Neural progenitor cell (in vitro differentiated cells): ENCODE results near the gene MYPN. TPM values are rescaled to one million over a fixed set of nuclear protein-coding genes. Genes with fewer than 3 reads are reported as not detected.

Source experiments
- DNase-seq: peaks from one replicate; pipeline ENCODE4 v3.0.0-alpha.2; 2016; ENCODE audit warnings: low spot score
- H2AFZ ChIP-seq: fragments of 200-600 bp; sonication (generic); replicated peaks from 2 replicates; pipeline ENCODE4 v1.6.1; 2016; ENCODE audit warnings: antibody characterized with exemption
- H3F3A ChIP-seq: fragments of 200-600 bp; sonication (generic); 2 replicates; pipeline ENCODE4 v1.6.1; 2016; ENCODE audit warnings: antibody characterized with exemption, low read depth
- H3K27ac ChIP-seq: fragments of 200-600 bp; sonication (generic); 2 replicates; pipeline ENCODE4 v1.5.1; 2016; ENCODE audit warnings: mild to moderate bottlenecking
- H3K27me3 ChIP-seq: fragments of 200-600 bp; sonication (generic); 2 replicates; pipeline ENCODE4 v1.6.1; 2016; ENCODE audit warnings: mild to moderate bottlenecking, moderate library complexity
- H3K36me3 ChIP-seq: fragments of 200-600 bp; sonication (generic); 2 replicates; pipeline ENCODE4 v1.5.1; 2016
- H3K4me1 ChIP-seq: fragments of 200-600 bp; sonication (generic); 2 replicates; pipeline ENCODE4 v1.6.1; 2016; ENCODE audit warnings: mixed run types
- H3K4me2 ChIP-seq: fragments of 200-600 bp; sonication (generic); 2 replicates; pipeline ENCODE4 v1.6.1; 2016
- H3K4me3 ChIP-seq: fragments of 200-600 bp; sonication (generic); 2 replicates; pipeline ENCODE4 v1.5.1; 2016
- H3K79me2 ChIP-seq: fragments of 200-600 bp; sonication (generic); 2 replicates; pipeline ENCODE4 v1.6.1; 2016; ENCODE audit warnings: low read depth
- H3K9ac ChIP-seq: fragments of 200-600 bp; sonication (generic); 2 replicates; pipeline ENCODE4 v1.6.1; 2016
- H3K9me3 ChIP-seq: fragments of 200-600 bp; sonication (generic); 2 replicates; pipeline ENCODE4 v1.5.1; 2016; ENCODE audit warnings: low read depth
- H4K20me1 ChIP-seq: fragments of 200-600 bp; sonication (generic); 2 replicates; pipeline ENCODE4 v1.6.1; 2016; ENCODE audit warnings: low read depth
- H3K27ac Mint-ChIP-seq: 3 replicates; pipeline ENCODE4 v1.8.0; 2021; ENCODE audit warnings: mixed read lengths
- H3K27me3 Mint-ChIP-seq: 2 replicates; pipeline ENCODE4 v1.8.0; 2022; ENCODE audit warnings: low read depth, mild to moderate bottlenecking, inconsistent platforms, moderate library complexity, mixed read lengths; ENCODE audit not compliant: insufficient read depth
- H3K36me3 Mint-ChIP-seq: 3 replicates; pipeline ENCODE4 v1.8.0; 2021; ENCODE audit warnings: mixed read lengths
- H3K4me1 Mint-ChIP-seq: 3 replicates; pipeline ENCODE4 v1.8.0; 2021; ENCODE audit warnings: mixed read lengths
- H3K4me3 Mint-ChIP-seq: 3 replicates; pipeline ENCODE4 v1.8.0; 2021; ENCODE audit warnings: mild to moderate bottlenecking, moderate library complexity, mixed read lengths
- H3K9me3 Mint-ChIP-seq: 3 replicates; pipeline ENCODE4 v1.8.0; 2020; ENCODE audit warnings: mixed read lengths
- EZH2 ChIP-seq: fragments of 200-600 bp; sonication (generic); IDR thresholded peaks from 2 replicates; pipeline ENCODE4 v1.6.1; 2017; ENCODE audit warnings: antibody characterized with exemption, mild to moderate bottlenecking, moderate library complexity
- EZH2phosphoT487 ChIP-seq: fragments of 200-600 bp; sonication (generic); IDR thresholded peaks from 2 replicates; pipeline ENCODE4 v1.6.1; 2017; ENCODE audit warnings: antibody characterized with exemption
- total RNA-seq: library from RNA; depleted of rRNA; stranded (reverse); fragments of >200 nt; gene quantifications from 2 replicates; pipeline ENCODE4 v1.2.3, GENCODE V29; 2015; ENCODE audit warnings: low replicate concordance
- TF ChIP-seq, protein P1 (sequence below): fragments of 200-600 bp; sonication (generic); IDR thresholded peaks from 2 replicates; pipeline ENCODE4 v1.5.1; 2017; ENCODE audit warnings: antibody characterized with exemption, mild to moderate bottlenecking

Gene MYPN
- total RNA-seq, 1 donor from 2014 or later: not detected

- Histone ChIP-seq H3K4me1 (peaks cover 5% of the 10 kb centered on the region), H3K9me3 (no peaks in the 10 kb centered on the region), H3F3A (no peaks in the 10 kb centered on the region), H3K27ac (no peak overlapping the region), H3K27me3 (no peaks in the 10 kb centered on the region), H3K36me3 (no peaks in the 10 kb centered on the region), H4K20me1 (no peaks in the 10 kb centered on the region), H3K4me3 (no peak overlapping the region), H3K4me2 (no peak overlapping the region), H3K9ac (no peak overlapping the region), H3K79me2 (no peaks in the 10 kb centered on the region), H2AFZ (no peak overlapping the region)
- TF ChIP-seq EZH2 (no peak), EZH2phosphoT487 (no peak)
- TF ChIP-seq, protein P1, sequence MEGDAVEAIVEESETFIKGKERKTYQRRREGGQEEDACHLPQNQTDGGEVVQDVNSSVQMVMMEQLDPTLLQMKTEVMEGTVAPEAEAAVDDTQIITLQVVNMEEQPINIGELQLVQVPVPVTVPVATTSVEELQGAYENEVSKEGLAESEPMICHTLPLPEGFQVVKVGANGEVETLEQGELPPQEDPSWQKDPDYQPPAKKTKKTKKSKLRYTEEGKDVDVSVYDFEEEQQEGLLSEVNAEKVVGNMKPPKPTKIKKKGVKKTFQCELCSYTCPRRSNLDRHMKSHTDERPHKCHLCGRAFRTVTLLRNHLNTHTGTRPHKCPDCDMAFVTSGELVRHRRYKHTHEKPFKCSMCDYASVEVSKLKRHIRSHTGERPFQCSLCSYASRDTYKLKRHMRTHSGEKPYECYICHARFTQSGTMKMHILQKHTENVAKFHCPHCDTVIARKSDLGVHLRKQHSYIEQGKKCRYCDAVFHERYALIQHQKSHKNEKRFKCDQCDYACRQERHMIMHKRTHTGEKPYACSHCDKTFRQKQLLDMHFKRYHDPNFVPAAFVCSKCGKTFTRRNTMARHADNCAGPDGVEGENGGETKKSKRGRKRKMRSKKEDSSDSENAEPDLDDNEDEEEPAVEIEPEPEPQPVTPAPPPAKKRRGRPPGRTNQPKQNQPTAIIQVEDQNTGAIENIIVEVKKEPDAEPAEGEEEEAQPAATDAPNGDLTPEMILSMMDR: no peak
- H3K27me3 Mint-ChIP-seq: peaks cover 10% of the 10 kb centered on the region
- no peak overlapping the region for H3K27ac Mint-ChIP-seq
- peaks cover 2% of the 10 kb centered on the region for H3K9me3 Mint-ChIP-seq
- H3K36me3 Mint-ChIP-seq: no peaks in the 10 kb centered on the region
- DNase-seq: no peak
- H3K4me1 Mint-ChIP-seq: peaks cover 42% of the 10 kb centered on the region
- H3K4me3 Mint-ChIP-seq: no peak overlapping the region
Observed at GRCh38 chr10:68211669-68212068, 102.4 kb downstream of the MYPN start.

GRCh38 chr10:68212721-68213352 is 103.5 kb downstream of the MYPN start:
- Mint-ChIP-seq H3K27me3 (peaks cover 10% of the 10 kb centered on the region), H3K36me3 (no peaks in the 10 kb centered on the region), H3K9me3 (peaks cover 2% of the 10 kb centered on the region), H3K4me3 (peak overlapping the region; percentile 18), H3K27ac (no peak overlapping the region), H3K4me1 (peaks cover 42% of the 10 kb centered on the region)
- Histone ChIP-seq H3K4me1 (peaks cover 5% of the 10 kb centered on the region), H4K20me1 (no peaks in the 10 kb centered on the region), H3F3A (no peaks in the 10 kb centered on the region), H3K36me3 (no peaks in the 10 kb centered on the region), H3K27ac (no peak overlapping the region), H3K4me2 (no peak overlapping the region), H3K79me2 (no peaks in the 10 kb centered on the region), H3K27me3 (no peaks in the 10 kb centered on the region), H3K9ac (no peak overlapping the region), H2AFZ (no peak overlapping the region), H3K9me3 (no peaks in the 10 kb centered on the region), H3K4me3 (no peak overlapping the region)
- TF ChIP-seq, protein P1: peak; percentile 76
- TF ChIP-seq EZH2 (no peak), EZH2phosphoT487 (no peak)
- DNase-seq: no peak

- Histone ChIP-seq H3F3A (no peaks in the 10 kb centered on the region), H3K4me1 (no peaks in the 10 kb centered on the region), H3K9ac (no peak overlapping the region), H3K27me3 (no peaks in the 10 kb centered on the region), H3K79me2 (no peaks in the 10 kb centered on the region), H4K20me1 (no peaks in the 10 kb centered on the region), H3K27ac (no peak overlapping the region), H3K36me3 (no peaks in the 10 kb centered on the region), H3K4me2 (no peak overlapping the region), H3K9me3 (no peaks in the 10 kb centered on the region), H3K4me3 (no peak overlapping the region), H2AFZ (no peak overlapping the region)
- H3K4me3 Mint-ChIP-seq: no peak overlapping the region
- TF ChIP-seq, protein P1: no peak
- no peak for TF ChIP-seq EZH2phosphoT487
- no peak for TF ChIP-seq EZH2
- H3K9me3 Mint-ChIP-seq: peaks cover 2% of the 10 kb centered on the region
- H3K36me3 Mint-ChIP-seq: no peaks in the 10 kb centered on the region
- peaks cover 18% of the 10 kb centered on the region for H3K4me1 Mint-ChIP-seq
- peaks cover 9% of the 10 kb centered on the region for H3K27me3 Mint-ChIP-seq
- DNase-seq: no peak
- H3K27ac Mint-ChIP-seq: peak overlapping the region; percentile 1
Observed at GRCh38 chr10:68218786-68219185, 109.5 kb downstream of the MYPN start.
